Mucosa of descending colon (tissue), 3 donors: ENCODE data around the gene SH3RF3. TPM values are rescaled to one million over a fixed set of nuclear protein-coding genes. Genes with fewer than 3 reads are reported as not detected.

Experiments
- ATAC-seq: fragments of 200-7000 bp; cut with Tn5 transposase; one replicate; pipeline ENCODE4 v1.9.1; 2020; ENCODE audit warnings: mild to moderate bottlenecking, moderate library complexity
- DNase-seq, 3 donors: peaks; one replicate each; pipeline ENCODE4 v3.0.0-alpha.2; 2020
- H3K36me3 ChIP-seq: fragments of 200-600 bp; one replicate; pipeline ENCODE4 v1.8.0; 2021; ENCODE audit warnings: low read depth, mild to moderate bottlenecking
- H3K4me1 ChIP-seq: fragments of 200-600 bp; one replicate; pipeline ENCODE4 v1.8.0; 2021; ENCODE audit warnings: low read depth, mild to moderate bottlenecking
- H3K4me3 ChIP-seq: fragments of 200-600 bp; one replicate; pipeline ENCODE4 v1.8.0; 2021; ENCODE audit warnings: mild to moderate bottlenecking
- H3K9me3 ChIP-seq: fragments of 200-600 bp; one replicate; pipeline ENCODE4 v1.8.0; 2021; ENCODE audit warnings: mild to moderate bottlenecking
- intact Hi-C, 2 donors: fragments of 100-400 bp; cut with DNase I in 1 of 2; cut with micrococcal nuclease in 1 of 2; formaldehyde crosslinking; loops; one replicate each; pipeline versions ENCODE4 v1.11.0 to v1.11.1; 2022; cut with DNase I, micrococcal nuclease
- total RNA-seq, 3 donors: library from RNA; stranded (reverse); fragmentation: NEBNext Ultra II Directional in 2 of 3; extraction: Animal tissue kit (Norgen Biotek cat#: 25700) in 2 of 3; gene quantifications; one replicate each; pipeline versions ENCODE4 v1.2.1 to v1.2.4, GENCODE V29; 2021 to 2023
- TF ChIP-seq, protein P1 (sequence below): fragments of 200-600 bp; IDR thresholded peaks from one replicate; pipeline ENCODE4 v1.8.0; 2022; ENCODE audit warnings: antibody characterized with exemption, mild to moderate bottlenecking
- donor health status: DM: no; HTN: no; CAD: no; lungs with moderate emphysema.
- donor health status: DM: no; HTN: no; CAD: no.
- donor health status: DM: no; HTN: yes; CAD: no.

Gene SH3RF3
- total RNA-seq, 3 donors from 2014 or later: 1.9 to 3.7 (median 3.0) TPM

DNA sequence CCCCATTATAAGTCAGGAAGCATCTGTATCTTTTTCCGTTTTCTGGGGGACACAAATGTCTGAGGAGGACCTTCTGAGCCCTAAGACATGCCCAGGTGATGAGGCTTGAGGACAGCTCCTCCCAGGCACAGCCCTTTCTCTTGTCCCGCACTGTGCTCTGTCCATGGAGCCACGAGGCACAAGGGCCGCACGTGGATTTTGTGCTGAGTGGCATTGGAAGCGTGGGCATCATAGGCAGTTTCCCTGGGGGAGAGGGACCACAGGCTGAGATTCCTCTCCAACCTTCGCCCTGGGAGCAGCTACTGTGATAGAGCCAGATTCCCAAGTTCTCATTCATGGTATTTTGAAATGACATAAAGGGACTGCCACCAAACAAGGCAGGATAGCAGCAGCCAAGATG lies 139.9 kb downstream of the SH3RF3 start:
- H3K4me1 ChIP-seq: no peaks in the 10 kb centered on the region
- no peak for DNase-seq
- TF ChIP-seq, protein P1, sequence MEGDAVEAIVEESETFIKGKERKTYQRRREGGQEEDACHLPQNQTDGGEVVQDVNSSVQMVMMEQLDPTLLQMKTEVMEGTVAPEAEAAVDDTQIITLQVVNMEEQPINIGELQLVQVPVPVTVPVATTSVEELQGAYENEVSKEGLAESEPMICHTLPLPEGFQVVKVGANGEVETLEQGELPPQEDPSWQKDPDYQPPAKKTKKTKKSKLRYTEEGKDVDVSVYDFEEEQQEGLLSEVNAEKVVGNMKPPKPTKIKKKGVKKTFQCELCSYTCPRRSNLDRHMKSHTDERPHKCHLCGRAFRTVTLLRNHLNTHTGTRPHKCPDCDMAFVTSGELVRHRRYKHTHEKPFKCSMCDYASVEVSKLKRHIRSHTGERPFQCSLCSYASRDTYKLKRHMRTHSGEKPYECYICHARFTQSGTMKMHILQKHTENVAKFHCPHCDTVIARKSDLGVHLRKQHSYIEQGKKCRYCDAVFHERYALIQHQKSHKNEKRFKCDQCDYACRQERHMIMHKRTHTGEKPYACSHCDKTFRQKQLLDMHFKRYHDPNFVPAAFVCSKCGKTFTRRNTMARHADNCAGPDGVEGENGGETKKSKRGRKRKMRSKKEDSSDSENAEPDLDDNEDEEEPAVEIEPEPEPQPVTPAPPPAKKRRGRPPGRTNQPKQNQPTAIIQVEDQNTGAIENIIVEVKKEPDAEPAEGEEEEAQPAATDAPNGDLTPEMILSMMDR: no peak
- no peak overlapping the region for H3K4me3 ChIP-seq
- intact Hi-C loops: no loop called here
- no peaks in the 10 kb centered on the region for H3K9me3 ChIP-seq
- ATAC-seq: no peak
- no peaks in the 10 kb centered on the region for H3K36me3 ChIP-seq

- DNase-seq (no peak), ATAC-seq (no peak)
- intact Hi-C loops: no loop called here
- Histone ChIP-seq H3K36me3 (no peaks in the 10 kb centered on the region), H3K4me1 (no peaks in the 10 kb centered on the region), H3K9me3 (no peaks in the 10 kb centered on the region), H3K4me3 (no peak overlapping the region)
- TF ChIP-seq, protein P1: no peak
Measured at GRCh38 chr2:109269706-109270504, 140.9 kb downstream of the SH3RF3 start.

GRCh38 chr2:109270505-109271312 lies 141.7 kb downstream of the SH3RF3 start:
- no peak overlapping the region for H3K4me3 ChIP-seq
- TF ChIP-seq, protein P1: no peak
- intact Hi-C loops: no loop called here
- no peaks in the 10 kb centered on the region for H3K4me1 ChIP-seq
- DNase-seq (peak in 2 of 3 donors; percentile 66 to 69), ATAC-seq (peak; percentile 82)
- no peaks in the 10 kb centered on the region for H3K9me3 ChIP-seq
- H3K36me3 ChIP-seq: no peaks in the 10 kb centered on the region

DNA sequence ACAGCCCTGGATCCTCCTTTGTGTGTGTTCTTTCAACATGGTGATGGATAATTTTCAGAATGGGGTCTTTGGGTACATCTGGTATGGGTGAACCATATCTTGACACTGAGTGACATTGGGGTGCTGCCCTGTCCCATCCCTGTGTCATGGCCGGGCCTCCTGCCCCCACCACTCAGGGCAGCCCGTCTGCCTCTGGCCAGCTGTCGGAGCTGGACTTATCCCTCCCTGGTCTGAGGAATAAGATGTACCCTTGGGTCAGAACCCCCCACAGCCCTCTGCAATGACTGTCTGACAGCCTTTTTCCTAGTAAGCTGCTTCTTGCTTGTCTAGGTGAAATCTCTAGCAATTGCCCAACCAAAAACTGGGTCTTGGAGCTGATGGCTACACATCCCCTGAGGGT lies 142.9 kb downstream of the SH3RF3 start:
- H3K4me3 ChIP-seq: no peak overlapping the region
- TF ChIP-seq, protein P1: no peak
- no peaks in the 10 kb centered on the region for H3K4me1 ChIP-seq
- DNase-seq: no peak
- intact Hi-C loops: no loop called here
- no peaks in the 10 kb centered on the region for H3K36me3 ChIP-seq
- no peaks in the 10 kb centered on the region for H3K9me3 ChIP-seq
- no peak for ATAC-seq

DNA sequence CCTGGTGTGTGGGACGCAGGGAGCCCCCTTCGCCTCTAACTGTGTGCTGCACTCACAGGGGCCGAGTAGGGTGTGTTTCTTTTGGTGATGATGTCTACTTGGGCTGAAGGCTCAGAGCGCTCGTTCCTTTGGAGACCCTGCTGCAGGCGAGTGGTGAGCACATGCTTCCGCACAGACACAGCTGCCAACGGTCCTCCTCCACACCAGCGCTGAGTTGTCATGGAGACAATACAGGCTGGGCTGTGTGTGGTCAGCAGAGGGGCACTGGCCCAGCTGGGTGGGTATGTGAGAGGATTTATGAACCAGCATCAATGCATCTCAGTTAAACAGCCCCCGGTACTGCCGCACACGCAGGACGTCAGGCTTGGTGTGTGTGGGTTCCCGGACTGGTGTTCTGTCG lies 143.5 kb downstream of the SH3RF3 start:
- DNase-seq: no peak

More for the DNA sequence above, 143.5 kb downstream of the SH3RF3 start:
- H3K9me3 ChIP-seq: no peaks in the 10 kb centered on the region
- H3K4me1 ChIP-seq: no peaks in the 10 kb centered on the region
- no peaks in the 10 kb centered on the region for H3K36me3 ChIP-seq
- ATAC-seq: no peak
- H3K4me3 ChIP-seq: no peak overlapping the region
- intact Hi-C loops: no loop called here
- TF ChIP-seq, protein P1: no peak
